MCF 10A (cell line): ENCODE measurements around the gene CELSR1. TPM values are rescaled to one million over a fixed set of nuclear protein-coding genes. Genes with fewer than 3 reads are reported as not detected.

ENCODE experiments used
- BruUV-seq: library from RNA; stranded (reverse); fragments of 400-500 nt; replicated peaks from 2 replicates; lab custom pipeline; 2021; lab: Mats Ljungman, UMichigan
- CTCF ChIA-PET: fragments of 300-600 bp; sonication (Branson Sonifier 250); formaldehyde crosslinking; extraction: SDS; loops from one replicate; lab custom pipeline; 2021; ENCODE audit warnings: antibody characterized with exemption, inconsistent platforms; lab: Yijun Ruan, JAX
- POLR2A ChIA-PET: fragments of 300-600, 350-650 bp; sonication (Branson Sonifier 250); formaldehyde crosslinking; extraction: SDS; loops from one replicate; lab custom pipeline; 2020; ENCODE audit warnings: antibody characterized with exemption, inconsistent platforms; lab: Yijun Ruan, JAX
- DNase-seq: peaks from one replicate; pipeline ENCODE4 v3.0.0-alpha.2; 2018; ENCODE audit not compliant: unreplicated experiment
- H3K27ac Mint-ChIP-seq: one replicate; pipeline ENCODE4 v1.8.0; 2022; ENCODE audit warnings: mild to moderate bottlenecking, low read depth, mixed read lengths; ENCODE audit not compliant: unreplicated experiment
- H3K27me3 Mint-ChIP-seq: one replicate; pipeline ENCODE4 v1.8.0; 2022; ENCODE audit warnings: mixed read lengths; ENCODE audit not compliant: insufficient read depth, unreplicated experiment
- H3K36me3 Mint-ChIP-seq: one replicate; pipeline ENCODE4 v1.8.0; 2022; ENCODE audit warnings: mild to moderate bottlenecking, moderate library complexity, mixed read lengths; ENCODE audit not compliant: insufficient read depth, unreplicated experiment
- H3K4me1 Mint-ChIP-seq: one replicate; pipeline ENCODE4 v1.8.0; 2022; ENCODE audit warnings: mixed read lengths; ENCODE audit not compliant: insufficient read depth, unreplicated experiment
- H3K4me3 Mint-ChIP-seq: one replicate; pipeline ENCODE4 v1.8.0; 2022; ENCODE audit warnings: mild to moderate bottlenecking, moderate library complexity, mixed read lengths; ENCODE audit not compliant: unreplicated experiment
- H3K9me3 Mint-ChIP-seq: one replicate; pipeline ENCODE4 v1.8.0; 2022; ENCODE audit warnings: mixed read lengths; ENCODE audit not compliant: unreplicated experiment
- intact Hi-C: fragments of 100-400 bp; cut with micrococcal nuclease; formaldehyde crosslinking; loops from 2 replicates; pipeline ENCODE4 v1.14.1; 2022
- total RNA-seq: library from RNA; stranded (reverse); gene quantifications from 2 replicates; pipeline ENCODE4 v1.2.3, GENCODE V29; 2022
- TF ChIP-seq, protein P1 (sequence below): fragments of 200-600 bp; IDR thresholded peaks from one replicate; pipeline ENCODE4 v1.8.0; 2022; ENCODE audit warnings: antibody characterized with exemption, mild to moderate bottlenecking; ENCODE audit not compliant: unreplicated experiment

The CELSR1 gene
- total RNA-seq, 1 experiment from 2014 or later: 49.1 TPM

DNA sequence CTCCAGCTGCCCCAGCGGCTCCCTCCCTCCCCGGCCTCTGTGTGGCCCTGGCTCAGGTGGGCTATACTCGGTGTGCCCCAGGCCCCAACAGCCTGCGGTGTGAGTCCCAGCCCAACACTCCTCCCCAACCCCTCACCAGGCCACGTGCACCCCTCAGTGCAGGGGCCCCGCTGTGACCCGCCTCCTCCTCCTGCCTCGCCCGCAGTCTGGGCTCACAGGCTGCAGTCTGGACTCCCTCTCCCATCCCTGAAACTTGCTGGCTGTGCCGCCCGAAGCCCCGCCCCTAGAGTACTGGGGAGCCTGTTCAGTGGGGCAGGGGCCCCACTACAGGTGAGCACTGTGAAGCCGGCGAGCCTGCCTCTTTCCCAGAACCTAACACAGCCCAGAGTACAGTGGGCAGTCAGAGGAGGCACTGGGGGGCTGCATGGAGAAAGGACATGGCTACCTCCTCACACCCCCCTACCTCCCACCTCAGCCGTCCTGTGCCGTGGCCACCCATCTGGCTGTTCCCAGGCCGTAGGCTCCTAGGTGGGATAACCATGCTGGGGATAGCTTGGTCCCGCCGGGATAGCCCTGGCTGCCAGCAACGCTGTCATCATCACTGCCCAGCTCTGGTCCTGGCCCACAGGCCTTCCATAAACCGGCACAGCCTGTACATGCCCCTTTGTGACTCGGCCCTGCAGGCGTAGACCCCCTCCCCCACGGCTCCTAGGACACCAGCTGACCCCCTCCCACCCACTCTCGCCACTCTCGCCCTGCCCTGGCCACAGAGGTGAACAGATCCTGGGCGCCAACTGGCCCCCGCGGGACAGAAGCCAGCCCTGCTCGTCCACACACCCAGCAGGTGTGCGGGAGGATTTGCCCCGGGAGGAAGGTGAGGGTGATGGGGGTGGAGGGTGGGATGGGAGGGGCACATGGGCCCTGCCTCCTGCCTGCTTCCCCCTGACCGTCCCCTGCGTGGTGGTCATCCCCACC lies 29.7 kb downstream of the CELSR1 start:
- no TSS peak for BruUV-seq
- CTCF ChIA-PET: no interaction called here
- Mint-ChIP-seq H3K36me3 (peaks cover under 1% of the 10 kb centered on the region), H3K4me1 (no peaks in the 10 kb centered on the region), H3K27me3 (no peaks in the 10 kb centered on the region), H3K27ac (no peak overlapping the region), H3K9me3 (no peaks in the 10 kb centered on the region), H3K4me3 (no peak overlapping the region)
- TF ChIP-seq, protein P1, sequence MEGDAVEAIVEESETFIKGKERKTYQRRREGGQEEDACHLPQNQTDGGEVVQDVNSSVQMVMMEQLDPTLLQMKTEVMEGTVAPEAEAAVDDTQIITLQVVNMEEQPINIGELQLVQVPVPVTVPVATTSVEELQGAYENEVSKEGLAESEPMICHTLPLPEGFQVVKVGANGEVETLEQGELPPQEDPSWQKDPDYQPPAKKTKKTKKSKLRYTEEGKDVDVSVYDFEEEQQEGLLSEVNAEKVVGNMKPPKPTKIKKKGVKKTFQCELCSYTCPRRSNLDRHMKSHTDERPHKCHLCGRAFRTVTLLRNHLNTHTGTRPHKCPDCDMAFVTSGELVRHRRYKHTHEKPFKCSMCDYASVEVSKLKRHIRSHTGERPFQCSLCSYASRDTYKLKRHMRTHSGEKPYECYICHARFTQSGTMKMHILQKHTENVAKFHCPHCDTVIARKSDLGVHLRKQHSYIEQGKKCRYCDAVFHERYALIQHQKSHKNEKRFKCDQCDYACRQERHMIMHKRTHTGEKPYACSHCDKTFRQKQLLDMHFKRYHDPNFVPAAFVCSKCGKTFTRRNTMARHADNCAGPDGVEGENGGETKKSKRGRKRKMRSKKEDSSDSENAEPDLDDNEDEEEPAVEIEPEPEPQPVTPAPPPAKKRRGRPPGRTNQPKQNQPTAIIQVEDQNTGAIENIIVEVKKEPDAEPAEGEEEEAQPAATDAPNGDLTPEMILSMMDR: no peak
- intact Hi-C loops: no loop called here
- POLR2A ChIA-PET: no interaction called here
- no peak for DNase-seq

DNA sequence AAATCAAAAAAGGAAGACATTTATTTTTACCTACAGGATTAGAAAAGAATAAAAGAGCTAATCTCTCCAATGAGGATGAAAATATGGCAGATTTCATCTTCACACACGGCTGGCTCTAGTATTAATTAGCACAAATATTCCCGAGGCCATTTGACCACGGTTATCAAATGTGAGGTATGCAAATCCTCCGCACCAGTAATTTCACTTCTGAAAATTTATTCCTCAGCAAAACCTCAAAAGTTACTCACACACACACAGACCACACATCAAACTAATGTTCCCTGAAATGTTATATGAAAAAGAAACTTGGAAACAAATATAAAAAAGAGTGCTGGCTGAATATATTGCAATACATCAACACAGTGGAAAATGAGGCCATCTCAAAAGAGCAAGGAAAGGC lies 32.8 kb downstream of the CELSR1 start:
- DNase-seq: no peak
- H3K4me3 Mint-ChIP-seq: no peak overlapping the region
- H3K9me3 Mint-ChIP-seq: no peaks in the 10 kb centered on the region
- H3K4me1 Mint-ChIP-seq: peaks cover 11% of the 10 kb centered on the region
- intact Hi-C loops: no loop called here
- H3K27ac Mint-ChIP-seq: no peak overlapping the region
- ChIA-PET POLR2A (interaction anchor here (2.2 kb wide), 1 partner anchor 10 kb away, joined by 8 read pairs; no protein-coding TSS in a partner anchor), CTCF (no interaction called here)
- BruUV-seq: no TSS peak
- no peaks in the 10 kb centered on the region for H3K36me3 Mint-ChIP-seq
- H3K27me3 Mint-ChIP-seq: no peaks in the 10 kb centered on the region
- TF ChIP-seq, protein P1: no peak

DNA sequence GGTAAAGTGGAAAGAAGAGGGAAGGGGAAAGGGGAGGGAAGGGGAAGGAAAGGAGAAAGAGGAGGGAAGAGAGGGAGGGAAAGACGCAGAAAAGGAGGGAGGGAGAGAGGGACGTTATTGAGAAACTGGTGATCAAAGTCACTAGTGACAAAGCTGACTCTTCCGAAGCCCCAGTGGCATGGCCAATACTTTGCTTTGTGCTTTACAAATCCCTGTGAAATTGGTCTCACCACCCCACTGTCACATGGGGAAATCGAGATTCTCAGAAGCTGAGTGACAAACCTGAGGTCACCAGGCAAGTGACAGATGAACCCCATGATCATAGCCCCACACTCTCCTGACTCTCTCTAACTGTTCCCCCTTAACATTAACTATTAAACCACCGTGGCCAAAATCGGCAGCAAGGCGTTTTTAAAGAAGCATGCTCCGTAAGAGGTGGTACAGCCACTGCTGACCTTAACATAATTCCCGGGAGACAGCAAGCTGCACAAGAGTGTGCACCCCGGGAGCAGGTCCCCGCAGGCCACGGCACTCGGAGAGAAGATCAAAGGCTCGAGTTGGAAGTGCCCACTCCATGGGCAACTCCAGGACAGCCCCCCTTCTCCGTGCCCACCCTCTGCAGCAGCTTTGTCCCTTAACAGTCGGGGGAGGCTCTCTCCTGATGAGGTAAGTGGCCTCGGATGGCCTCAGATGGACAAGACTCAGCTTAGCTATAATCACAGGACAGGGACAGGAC lies 34.8 kb downstream of the CELSR1 start:
- ChIA-PET POLR2A (interaction anchor here (1.5 kb wide), 1 partner anchor 11 kb away, joined by 13 read pairs; no protein-coding TSS in a partner anchor), CTCF (interaction anchor here (0.5 kb wide), 1 partner anchor 12 kb away, joined by 4 read pairs; no protein-coding TSS in a partner anchor)
- H3K9me3 Mint-ChIP-seq: no peaks in the 10 kb centered on the region
- no peaks in the 10 kb centered on the region for H3K36me3 Mint-ChIP-seq
- no TSS peak for BruUV-seq
- peak overlapping the region; percentile 75 for H3K27ac Mint-ChIP-seq
- intact Hi-C loops: no loop called here
- H3K4me3 Mint-ChIP-seq: no peak overlapping the region
- TF ChIP-seq, protein P1: no peak
- H3K4me1 Mint-ChIP-seq: peaks cover 17% of the 10 kb centered on the region
- H3K27me3 Mint-ChIP-seq: no peaks in the 10 kb centered on the region
- no peak for DNase-seq
